Astrocyte of the spinal cord (primary cell): Measurements from ENCODE around the gene IGFBP4.
A peak's percentile ranks its signal among the peaks of the same experiment; 100 is the strongest.

Experiments used
- DNase-seq: peaks from one replicate; pipeline ENCODE4 v3.0.0; 2011; ENCODE audit warnings: low read depth, low spot score
- H3K4me3 ChIP-seq: 2 replicates; pipeline ENCODE4 v1.5.1; 2011; ENCODE audit warnings: low read depth, mild to moderate bottlenecking, low read length, moderate library complexity
- in situ Hi-C: cut with HindIII; loops from 2 replicates; pipeline ENCODE4 v1.10.0; 2017; ENCODE audit warnings: low sequenced_read_pairs
- TF ChIP-seq, protein P1 (sequence below): IDR thresholded peaks from 2 replicates; pipeline ENCODE4 v1.5.1; 2012; ENCODE audit warnings: low read depth, mild to moderate bottlenecking, low read length, inconsistent platforms

Gene IGFBP4

GRCh38 chr17:40471846-40472732, 28.8 kb downstream of the IGFBP4 start:
- in situ Hi-C loops: no loop called here
- TF ChIP-seq, protein P1, sequence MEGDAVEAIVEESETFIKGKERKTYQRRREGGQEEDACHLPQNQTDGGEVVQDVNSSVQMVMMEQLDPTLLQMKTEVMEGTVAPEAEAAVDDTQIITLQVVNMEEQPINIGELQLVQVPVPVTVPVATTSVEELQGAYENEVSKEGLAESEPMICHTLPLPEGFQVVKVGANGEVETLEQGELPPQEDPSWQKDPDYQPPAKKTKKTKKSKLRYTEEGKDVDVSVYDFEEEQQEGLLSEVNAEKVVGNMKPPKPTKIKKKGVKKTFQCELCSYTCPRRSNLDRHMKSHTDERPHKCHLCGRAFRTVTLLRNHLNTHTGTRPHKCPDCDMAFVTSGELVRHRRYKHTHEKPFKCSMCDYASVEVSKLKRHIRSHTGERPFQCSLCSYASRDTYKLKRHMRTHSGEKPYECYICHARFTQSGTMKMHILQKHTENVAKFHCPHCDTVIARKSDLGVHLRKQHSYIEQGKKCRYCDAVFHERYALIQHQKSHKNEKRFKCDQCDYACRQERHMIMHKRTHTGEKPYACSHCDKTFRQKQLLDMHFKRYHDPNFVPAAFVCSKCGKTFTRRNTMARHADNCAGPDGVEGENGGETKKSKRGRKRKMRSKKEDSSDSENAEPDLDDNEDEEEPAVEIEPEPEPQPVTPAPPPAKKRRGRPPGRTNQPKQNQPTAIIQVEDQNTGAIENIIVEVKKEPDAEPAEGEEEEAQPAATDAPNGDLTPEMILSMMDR: no peak
- no peak overlapping the region for H3K4me3 ChIP-seq
- DNase-seq: no peak

DNA sequence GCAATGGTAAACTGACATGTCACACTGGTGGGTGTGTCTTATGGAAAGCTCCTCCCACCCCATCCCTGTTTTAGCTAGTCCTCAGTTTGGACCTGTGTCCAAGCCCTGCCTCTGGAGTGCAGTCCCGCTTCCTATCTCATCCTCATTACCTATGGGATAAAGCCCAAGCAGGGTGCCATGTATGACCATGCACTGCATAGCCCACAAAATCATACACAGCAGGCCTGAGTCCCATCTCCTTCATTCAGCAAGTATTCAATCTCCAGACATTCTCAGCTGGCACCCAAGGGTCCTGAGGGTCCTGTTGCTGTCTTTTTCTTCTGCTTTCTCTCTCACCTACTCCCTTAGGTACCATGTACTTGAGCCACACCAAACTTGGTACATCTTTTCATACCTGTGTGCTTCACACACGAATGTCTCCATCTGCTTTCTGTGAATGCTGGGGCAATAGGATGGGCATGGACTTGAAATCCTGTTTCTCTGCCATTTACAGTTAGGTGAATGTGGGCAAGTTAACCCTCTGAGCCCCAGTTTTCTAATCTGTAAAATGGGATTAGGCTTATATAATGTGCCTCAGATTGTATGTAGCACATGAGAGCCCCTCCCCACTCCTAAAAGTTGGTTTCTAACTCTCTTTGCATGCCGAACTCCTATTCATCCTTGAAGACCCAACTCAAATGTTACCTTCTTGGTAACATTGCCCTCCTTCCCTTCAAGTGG, 29.6 kb downstream of the IGFBP4 start:
- no peak overlapping the region for H3K4me3 ChIP-seq
- no peak for DNase-seq
- TF ChIP-seq, protein P1: no peak
- in situ Hi-C loops: no loop called here

GRCh38 chr17:40473573-40474365, 30.5 kb downstream of the IGFBP4 start:
- in situ Hi-C loops: no loop called here
- no peak overlapping the region for H3K4me3 ChIP-seq
- TF ChIP-seq, protein P1: no peak
- no peak for DNase-seq

DNA sequence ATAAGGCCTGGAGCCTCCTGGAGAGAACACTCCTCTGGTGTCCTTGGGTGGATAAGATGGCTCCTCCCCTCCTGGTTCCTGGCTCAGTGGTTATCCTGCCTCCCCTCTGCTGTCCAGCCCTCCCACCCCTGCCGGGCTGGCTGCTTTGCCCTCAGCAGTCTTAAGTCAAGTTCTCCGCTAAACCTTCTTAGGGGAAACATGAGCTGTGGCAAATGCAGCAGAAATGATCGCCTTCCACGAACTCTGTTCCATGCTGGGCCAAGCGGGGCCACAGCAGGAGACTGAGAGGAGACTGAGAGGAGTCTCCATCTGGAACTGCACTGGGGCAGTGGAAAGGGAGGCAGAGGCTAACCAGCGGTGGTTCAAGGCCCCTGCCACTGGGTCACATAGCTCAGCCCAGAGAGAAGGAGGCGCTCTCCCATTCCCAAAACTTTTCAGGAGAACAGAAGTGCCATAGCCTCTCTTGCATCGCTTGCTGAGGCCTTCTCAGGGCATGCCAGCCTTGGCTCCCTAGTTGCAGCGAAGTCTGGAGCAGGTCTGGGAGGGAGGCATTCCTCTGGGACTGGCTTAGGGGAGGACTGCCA, 31.3 kb downstream of the IGFBP4 start:
- in situ Hi-C loops: no loop called here
- H3K4me3 ChIP-seq: no peak overlapping the region
- TF ChIP-seq, protein P1: no peak
- DNase-seq: peak; percentile 49

DNA sequence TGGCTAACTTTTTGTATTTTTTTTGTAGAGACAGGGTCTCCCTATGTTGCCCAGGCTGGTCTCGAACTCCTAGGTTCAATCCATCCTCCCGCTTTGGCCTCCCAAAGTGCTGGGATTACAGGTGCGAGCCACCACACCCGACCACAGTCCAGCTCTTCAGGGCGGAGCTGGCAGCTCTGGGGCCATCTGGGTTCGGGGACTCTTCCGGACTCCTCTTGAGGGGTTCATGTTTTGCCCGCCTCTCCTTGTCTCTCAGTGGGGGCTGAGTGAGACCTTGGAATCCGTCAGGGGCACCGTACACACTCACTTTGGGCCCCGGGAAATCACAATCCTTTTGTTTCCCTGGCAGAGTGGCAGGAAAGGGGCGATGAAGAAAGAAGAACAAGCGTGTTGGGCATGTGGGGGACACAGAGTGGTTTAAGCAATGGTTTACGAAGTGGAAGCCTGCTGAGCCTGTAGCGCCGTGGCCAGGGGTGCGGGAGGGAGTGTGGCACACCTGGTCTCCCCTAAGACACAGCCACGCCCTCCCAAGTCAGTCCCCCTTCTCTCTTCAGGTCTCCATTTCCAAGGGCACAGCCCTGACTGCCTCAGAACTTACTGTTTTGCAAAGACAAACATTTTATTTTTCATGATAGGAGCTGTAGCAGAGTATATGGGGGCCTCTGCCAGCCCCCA, 32.1 kb downstream of the IGFBP4 start:
- TF ChIP-seq, protein P1: no peak
- DNase-seq: no peak
- no peak overlapping the region for H3K4me3 ChIP-seq
- in situ Hi-C loops: no loop called here
